OCI-LY7 (cell line): Measurements from ENCODE around the gene MS4A6A. TPM values are rescaled to one million over a fixed set of nuclear protein-coding genes. Genes with fewer than 3 reads are reported as not detected.

Experiments
- BruUV-seq: library from RNA; stranded (reverse); fragments of 400-500 nt; replicated peaks from 2 replicates; lab custom pipeline; 2021; lab: Mats Ljungman, UMichigan
- CTCF ChIA-PET: fragments of 300-600 bp; sonication (Branson Sonifier 250); formaldehyde crosslinking; loops from one replicate; lab custom pipeline; 2022; ENCODE audit warnings: antibody characterized with exemption; ENCODE audit not compliant: unreplicated experiment; lab: Charles Lee
- POLR2A ChIA-PET: fragments of 300-600 bp; sonication (Branson Sonifier 250); formaldehyde crosslinking; loops from one replicate; lab custom pipeline; 2022; ENCODE audit warnings: antibody characterized with exemption; lab: Charles Lee
- DNase-seq: peaks from one replicate; pipeline ENCODE4 v3.0.0-alpha.2; 2015; ENCODE audit warnings: low spot score
- H2AFZ ChIP-seq: fragments of 200-600 bp; sonication (generic), shearing (Covaris generic); 2 replicates; pipeline ENCODE4 v1.6.1; 2014; ENCODE audit warnings: mild to moderate bottlenecking, antibody characterized with exemption, low read length, moderate library complexity
- H3K27ac ChIP-seq: fragments of 200-600 bp; sonication (generic); 2 replicates; pipeline ENCODE4 v1.5.1; 2014; ENCODE audit warnings: mixed run types, low read depth, mild to moderate bottlenecking, moderate library complexity, low read length, inconsistent platforms; ENCODE audit not compliant: poor library complexity, severe bottlenecking
- H3K36me3 ChIP-seq: fragments of 200-600 bp; sonication (generic); 2 replicates; pipeline ENCODE4 v1.6.1; 2014; ENCODE audit warnings: mild to moderate bottlenecking, antibody characterized with exemption, low read length, moderate library complexity, mixed read lengths; ENCODE audit not compliant: insufficient read depth
- H3K4me1 ChIP-seq: fragments of 200-600 bp; sonication (generic); 2 replicates; pipeline ENCODE4 v1.5.1; 2014; ENCODE audit warnings: mild to moderate bottlenecking, low read length; ENCODE audit not compliant: insufficient read depth, poor library complexity, severe bottlenecking
- H3K4me2 ChIP-seq: fragments of 200-600 bp; sonication (generic); 2 replicates; pipeline ENCODE4 v1.6.1; 2014; ENCODE audit warnings: mild to moderate bottlenecking, low read length
- H3K4me3 ChIP-seq: fragments of 200-600 bp; sonication (generic); 2 replicates; pipeline ENCODE4 v1.5.1; 2014; ENCODE audit warnings: mild to moderate bottlenecking, low read depth, low read length; ENCODE audit not compliant: poor library complexity, severe bottlenecking
- H3K79me2 ChIP-seq: fragments of 200-600 bp; sonication (generic); 2 replicates; pipeline ENCODE4 v1.6.1; 2016; ENCODE audit warnings: low read depth, mild to moderate bottlenecking, low read length, moderate library complexity, mixed read lengths; ENCODE audit not compliant: insufficient read depth
- H3K9me2 ChIP-seq: fragments of 200-600 bp; sonication (generic); 2 replicates; pipeline ENCODE4 v1.6.1; 2016; ENCODE audit warnings: mild to moderate bottlenecking, low read length, mixed read lengths; ENCODE audit not compliant: insufficient read depth
- H3K9me3 ChIP-seq: fragments of 200-600 bp; sonication (generic); 2 replicates; pipeline ENCODE4 v1.6.1; 2014; ENCODE audit warnings: mild to moderate bottlenecking, mixed run types, low read length, mixed read lengths
- H4K20me1 ChIP-seq: fragments of 200-600 bp; sonication (generic); 2 replicates; pipeline ENCODE4 v1.6.1; 2014; ENCODE audit warnings: mild to moderate bottlenecking, antibody characterized with exemption, low read length, moderate library complexity, mixed read lengths; ENCODE audit not compliant: insufficient read depth
- CTCF ChIP-seq: fragments of 200-600 bp; sonication (generic); conservative IDR thresholded peaks from 2 replicates; pipeline ENCODE4 v1.5.1; 2014; ENCODE audit warnings: mild to moderate bottlenecking, antibody characterized with exemption, low read length, moderate library complexity, mixed read lengths
- EZH2phosphoT487 ChIP-seq: fragments of 200-600 bp; sonication (generic); IDR thresholded peaks from 2 replicates; pipeline ENCODE4 v1.6.1; 2018; ENCODE audit warnings: low read depth, borderline replicate concordance, mild to moderate bottlenecking, mixed run types, antibody characterized with exemption, low read length, moderate library complexity, mixed read lengths
- intact Hi-C: fragments of 100-400 bp; cut with micrococcal nuclease; formaldehyde crosslinking; loops from one replicate; pipeline ENCODE4 v1.10.0; 2022; ENCODE audit not compliant: unreplicated experiment
- total RNA-seq, 2 experiments: library from RNA; depleted of rRNA in 1 of 2; stranded (reverse); fragments of >200 nt in 1 of 2; shearing (Covaris generic) in 1 of 2; gene quantifications; 2 replicates each; pipeline ENCODE4 v1.2.3, GENCODE V29; 2014 to 2022

Gene MS4A6A
- total RNA-seq, 2 experiments from 2014 or later: not detected

- no peak for TF ChIP-seq EZH2phosphoT487
- no peak for TF ChIP-seq CTCF
- Histone ChIP-seq H3K4me3 (no peak overlapping the region), H3K9me3 (peaks cover 17% of the 10 kb centered on the region; the same call in 1 of the 2 replicates), H3K27ac (no peak overlapping the region), H3K79me2 (no peaks in the 10 kb centered on the region), H3K36me3 (no peaks in the 10 kb centered on the region), H3K4me1 (no peaks in the 10 kb centered on the region), H3K4me2 (no peak overlapping the region), H4K20me1 (no peaks in the 10 kb centered on the region), H3K9me2 (no peaks in the 10 kb centered on the region), H2AFZ (no peak overlapping the region)
- intact Hi-C loops: no loop called here
- no TSS peak for BruUV-seq
- DNase-seq: no peak
- CTCF ChIA-PET: no interaction called here
- POLR2A ChIA-PET: interaction anchor here (0.6 to 0.7 kb wide), 3 partner anchors 12 to 318 kb away, joined by 3 to 4 read pairs (median 3); no protein-coding TSS in a partner anchor
Measured at GRCh38 chr11:60164550-60165075, 18.3 kb downstream of the MS4A6A start.

- no peak for TF ChIP-seq EZH2phosphoT487
- TF ChIP-seq CTCF: no peak
- H3K36me3 ChIP-seq: no peaks in the 10 kb centered on the region
- POLR2A ChIA-PET: no interaction called here
- no peaks in the 10 kb centered on the region for H3K4me1 ChIP-seq
- H3K79me2 ChIP-seq: no peaks in the 10 kb centered on the region
- H4K20me1 ChIP-seq: no peaks in the 10 kb centered on the region
- H3K9me2 ChIP-seq: no peaks in the 10 kb centered on the region
- CTCF ChIA-PET: no interaction called here
- H3K4me2 ChIP-seq: no peak overlapping the region
- intact Hi-C loops: no loop called here
- no TSS peak for BruUV-seq
- H2AFZ ChIP-seq: no peak overlapping the region
- no peak for DNase-seq
- H3K9me3 ChIP-seq: no peaks in the 10 kb centered on the region
- H3K27ac ChIP-seq: no peak overlapping the region
- no peak overlapping the region for H3K4me3 ChIP-seq
Measured at GRCh38 chr11:60161766-60162165, 21.1 kb downstream of the MS4A6A start.

- no peak overlapping the region for H2AFZ ChIP-seq
- POLR2A ChIA-PET: no interaction called here
- H3K27ac ChIP-seq: no peak overlapping the region
- no peaks in the 10 kb centered on the region for H3K4me1 ChIP-seq
- H3K4me3 ChIP-seq: no peak overlapping the region
- H3K9me2 ChIP-seq: no peaks in the 10 kb centered on the region
- H3K79me2 ChIP-seq: no peaks in the 10 kb centered on the region
- BruUV-seq: no TSS peak
- intact Hi-C loops: no loop called here
- no peaks in the 10 kb centered on the region for H3K36me3 ChIP-seq
- H4K20me1 ChIP-seq: no peaks in the 10 kb centered on the region
- DNase-seq: no peak
- no peak overlapping the region for H3K4me2 ChIP-seq
- TF ChIP-seq CTCF (no peak), EZH2phosphoT487 (no peak)
- CTCF ChIA-PET: no interaction called here
- no peaks in the 10 kb centered on the region for H3K9me3 ChIP-seq
Measured at GRCh38 chr11:60161107-60161506, 21.8 kb downstream of the MS4A6A start.
